ENCODE results near the gene TRIM7. TPM values are rescaled to one million over a fixed set of nuclear protein-coding genes. Genes with fewer than 3 reads are reported as not detected.

Gene TRIM7
- polyA plus RNA-seq, 1 experiment, result 3.2 TPM

GRCh38 chr5:181192337-181193046, 12.5 kb downstream of the TRIM7 start:
- ChIA-PET POLR2A (interaction anchor here (0.5 to 0.6 kb wide), 2 partner anchors 9 to 55 kb away, joined by 4 read pairs; no protein-coding TSS in a partner anchor), CTCF (interaction anchor here (1.2 to 2.0 kb wide), 3 partner anchors 14 to 20 kb away, joined by 4 to 12 read pairs (median 7); no protein-coding TSS in a partner anchor)
- no peak for TF ChIP-seq CTCF (IDR thresholded peaks at IDR 0.05; ENCODE audit: insufficient read depth, low read depth, low read length)
- DNase-seq (ENCODE audit: low read depth), result no peak
- Histone ChIP-seq H3K27me3 (ENCODE audit: control insufficient read depth, insufficient read depth, low read length) (no peaks in the 10 kb centered on the region), H3K4me3 (ENCODE audit: low read depth, low read length) (peak overlapping the region; percentile 74), H3K36me3 (ENCODE audit: control insufficient read depth, insufficient read depth, low read length) (no peaks in the 10 kb centered on the region; the same call in 1 of the 2 replicates)

DNA sequence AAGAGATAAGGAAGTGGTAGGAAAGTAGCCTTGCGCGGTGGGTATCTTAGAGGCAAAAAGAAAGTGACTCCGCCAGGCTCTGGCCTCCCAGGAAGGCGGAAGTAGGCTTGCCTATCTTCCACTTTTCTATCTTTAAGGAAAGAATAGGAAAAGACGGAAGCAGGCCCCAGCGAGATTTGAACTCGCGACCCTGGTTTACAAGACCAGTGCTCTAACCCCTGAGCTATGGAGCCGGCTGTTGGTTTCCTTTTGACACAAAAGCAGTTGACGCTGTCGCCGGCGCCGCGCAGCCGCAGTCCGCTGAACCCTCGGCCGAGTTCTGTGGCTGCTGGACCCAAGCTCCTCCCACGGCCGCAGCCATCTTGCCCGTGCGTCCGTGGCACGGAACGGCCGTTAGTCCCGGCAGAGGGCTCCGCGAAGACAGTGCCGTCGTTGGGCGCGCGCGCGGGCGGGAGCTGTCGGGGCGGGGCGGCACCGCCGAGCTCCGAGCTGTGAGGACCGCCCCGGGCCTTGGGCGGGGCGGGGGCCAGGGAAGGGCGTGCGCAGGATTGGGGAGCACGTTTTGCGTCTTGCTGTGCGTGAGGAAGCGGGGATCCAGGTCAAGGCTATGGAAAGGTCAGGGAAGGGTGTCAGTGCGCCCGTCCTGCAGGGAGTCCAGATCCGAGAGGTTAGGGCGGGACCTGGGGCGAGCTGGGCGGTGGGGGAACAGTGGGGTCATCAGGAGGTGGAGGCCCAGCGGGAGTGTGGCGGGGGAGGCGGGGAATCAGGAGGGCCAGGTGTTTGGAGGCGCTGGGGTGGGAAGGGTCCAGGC, 13.3 kb downstream of the TRIM7 start:
- Histone ChIP-seq H3K4me3 (ENCODE audit: low read depth, low read length) (peak overlapping the region; percentile 74), H3K36me3 (ENCODE audit: control insufficient read depth, insufficient read depth, low read length) (no peaks in the 10 kb centered on the region; the same call in 1 of the 2 replicates), H3K27me3 (ENCODE audit: control insufficient read depth, insufficient read depth, low read length) (no peaks in the 10 kb centered on the region)
- CTCF ChIA-PET, result interaction anchor here (0.7 to 1.6 kb wide), 4 partner anchors 11 to 23 kb away, joined by 3 to 7 read pairs (median 4); no protein-coding TSS in a partner anchor
- peak; percentile 83 for DNase-seq (ENCODE audit: low read depth)
- POLR2A ChIA-PET, result interaction anchor here (0.5 to 0.7 kb wide), 2 partner anchors 13 to 55 kb away, joined by 3 to 4 read pairs; partner anchors contain the start of gene TRIM7
- TF ChIP-seq CTCF (IDR thresholded peaks at IDR 0.05; ENCODE audit: insufficient read depth, low read depth, low read length), result no peak

GRCh38 chr5:181190711-181191525, 14.1 kb downstream of the TRIM7 start:
- Histone ChIP-seq H3K27me3 (ENCODE audit: control insufficient read depth, insufficient read depth, low read length) (no peaks in the 10 kb centered on the region), H3K36me3 (ENCODE audit: control insufficient read depth, insufficient read depth, low read length) (no peaks in the 10 kb centered on the region; the same call in 1 of the 2 replicates), H3K4me3 (ENCODE audit: low read depth, low read length) (peak overlapping the region; percentile 42)
- DNase-seq (ENCODE audit: low read depth), result no peak
- peak; percentile 37; the same call in 1 of the 2 replicates for TF ChIP-seq CTCF (IDR thresholded peaks at IDR 0.05; ENCODE audit: insufficient read depth, low read depth, low read length)
- POLR2A ChIA-PET, result interaction anchor here (0.7 kb wide), 1 partner anchor 14 kb away, joined by 3 read pairs; the partner anchor contains the start of gene TRIM7
- CTCF ChIA-PET, result interaction anchor here (0.7 to 2.7 kb wide), 6 partner anchors 12 to 34 kb away, joined by 3 to 8 read pairs (median 4); no protein-coding TSS in a partner anchor

DNA sequence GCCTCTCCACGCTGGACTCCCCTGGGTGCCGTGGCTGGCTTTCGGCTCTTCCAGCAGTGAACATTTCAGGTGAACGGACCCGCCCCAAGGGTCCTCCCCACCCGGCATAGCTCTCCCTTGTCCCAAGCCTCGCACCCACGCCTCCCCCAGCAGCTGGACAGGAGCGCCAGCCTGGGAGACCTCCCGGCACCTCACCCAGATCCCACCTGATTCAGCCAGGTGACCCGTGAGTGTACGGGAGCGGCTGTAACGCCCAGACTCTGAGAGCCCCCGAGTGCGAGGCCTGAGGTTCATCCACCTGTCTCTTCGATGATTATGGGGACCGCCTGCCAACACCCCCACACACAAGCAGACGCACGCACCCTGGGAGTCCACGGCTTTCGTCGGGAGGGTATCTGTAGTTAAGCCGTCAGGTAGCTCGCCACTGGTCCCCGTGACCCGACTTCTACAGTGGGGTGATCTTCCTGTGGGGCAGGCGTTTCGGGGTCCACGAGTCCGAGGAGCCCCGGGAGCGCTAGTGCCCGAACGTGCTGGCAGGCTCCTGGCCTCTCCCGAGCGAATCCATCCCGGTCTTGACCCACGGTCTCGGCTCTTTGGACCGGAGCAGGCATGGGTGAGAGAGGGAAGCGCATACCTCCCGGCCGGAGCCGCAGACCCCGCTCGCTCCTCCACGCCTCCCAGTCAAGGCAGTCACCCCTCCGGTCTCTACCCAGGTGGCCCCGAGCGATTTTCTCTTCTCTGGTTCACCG, 14.9 kb downstream of the TRIM7 start:
- no peak for DNase-seq (ENCODE audit: low read depth)
- ChIA-PET CTCF (interaction anchor here (1.1 to 2.7 kb wide), 4 partner anchors 17 to 35 kb away, joined by 4 to 8 read pairs (median 5); no protein-coding TSS in a partner anchor), POLR2A (interaction anchor here (0.6 kb wide), 1 partner anchor 13 kb away, joined by 3 read pairs; no protein-coding TSS in a partner anchor)
- Histone ChIP-seq H3K36me3 (ENCODE audit: control insufficient read depth, insufficient read depth, low read length) (no peaks in the 10 kb centered on the region), H3K4me3 (ENCODE audit: low read depth, low read length) (peak overlapping the region; percentile 42), H3K27me3 (ENCODE audit: control insufficient read depth, insufficient read depth, low read length) (no peaks in the 10 kb centered on the region)
- TF ChIP-seq CTCF (IDR thresholded peaks at IDR 0.05; ENCODE audit: insufficient read depth, low read depth, low read length), result no peak

Measured in BJ (cell line).